GM19240 (cell line): ENCODE data around the gene FAM120A.

ENCODE experiments used
- DNase-seq: peaks from one replicate; pipeline ENCODE4 v3.0.0; 2011; ENCODE audit warnings: low spot score; ENCODE audit not compliant: insufficient read length

The FAM120A gene

GRCh38 chr9:93594041-93594756 is 142.7 kb downstream of the FAM120A start:
- DNase-seq: no peak

- no peak for DNase-seq
These were observed 144.0 kb downstream of the FAM120A start for GRCh38 chr9:93595461-93595860.

DNA sequence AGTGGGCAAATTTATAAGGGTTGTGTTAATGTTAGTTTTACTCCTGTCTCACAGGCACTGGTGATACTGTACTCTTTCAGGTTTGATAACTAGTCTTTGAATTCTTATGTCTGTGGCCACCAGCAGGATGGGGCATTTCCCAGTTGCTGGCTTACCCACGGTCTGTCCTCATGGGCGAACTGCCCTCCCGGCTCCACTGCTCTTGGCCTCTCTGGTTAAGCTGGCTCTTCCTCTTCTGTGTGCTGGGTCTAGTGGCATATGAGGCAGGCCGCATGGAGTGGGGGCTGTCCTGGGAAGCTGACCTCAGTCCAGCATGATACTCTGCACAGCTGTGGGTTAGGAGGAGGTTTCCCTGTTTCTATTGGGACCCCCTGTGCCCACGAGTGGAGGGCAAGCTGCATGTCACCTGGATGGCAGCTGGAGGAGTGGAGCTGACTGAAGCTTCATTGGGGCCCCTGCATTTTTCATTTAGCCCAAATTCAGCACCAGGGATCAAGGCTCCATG is 144.4 kb downstream of the FAM120A start:
- DNase-seq: no peak

DNA sequence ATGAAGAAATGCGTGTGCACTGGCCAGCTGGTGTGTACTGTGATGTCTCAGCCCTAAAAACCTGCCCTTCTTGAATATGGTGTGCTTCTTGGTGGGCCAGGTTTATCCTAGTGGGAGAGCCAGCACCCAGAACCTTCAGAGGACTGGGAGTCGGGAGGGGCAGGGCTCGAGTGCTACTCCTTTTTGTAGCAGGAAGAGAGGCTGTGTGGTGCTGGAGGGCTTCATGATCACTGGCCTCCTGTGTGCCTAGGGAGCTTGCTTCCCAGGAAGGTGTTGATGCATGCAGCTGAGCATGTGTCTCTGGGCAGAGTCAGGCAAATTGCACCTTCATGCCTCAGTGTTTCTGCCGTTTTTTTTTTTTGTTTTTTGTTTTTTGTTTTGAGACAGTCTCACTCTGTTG is 144.9 kb downstream of the FAM120A start:
- no peak for DNase-seq

DNA sequence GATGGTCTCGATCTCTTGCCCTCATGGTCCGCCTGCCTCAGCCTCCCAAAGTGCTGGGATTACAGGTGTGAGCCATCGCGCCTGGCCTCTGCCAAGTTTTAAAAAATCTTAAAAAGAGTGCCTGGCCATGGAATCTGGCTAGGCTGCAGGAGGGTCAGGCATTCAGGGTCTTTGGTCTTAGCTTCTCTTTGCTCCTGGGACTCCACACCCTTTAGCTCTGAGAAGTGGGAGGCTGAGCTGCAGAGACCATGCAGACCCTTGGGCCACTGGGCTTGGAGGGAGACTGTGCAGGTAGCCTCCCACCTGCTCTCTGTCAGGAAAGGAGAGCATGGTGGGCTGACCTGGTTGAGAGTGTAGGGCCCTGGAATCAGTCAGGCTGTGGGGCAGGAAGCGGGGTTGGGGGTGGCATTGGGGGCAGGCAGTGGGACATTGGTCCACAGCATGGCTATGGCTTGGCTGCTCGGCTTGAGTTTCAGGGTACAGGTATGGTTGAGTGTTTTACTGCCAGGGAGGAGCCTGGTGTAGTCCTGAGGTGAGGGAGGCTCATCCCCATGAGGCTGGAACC is 145.7 kb downstream of the FAM120A start:
- DNase-seq: no peak

DNA sequence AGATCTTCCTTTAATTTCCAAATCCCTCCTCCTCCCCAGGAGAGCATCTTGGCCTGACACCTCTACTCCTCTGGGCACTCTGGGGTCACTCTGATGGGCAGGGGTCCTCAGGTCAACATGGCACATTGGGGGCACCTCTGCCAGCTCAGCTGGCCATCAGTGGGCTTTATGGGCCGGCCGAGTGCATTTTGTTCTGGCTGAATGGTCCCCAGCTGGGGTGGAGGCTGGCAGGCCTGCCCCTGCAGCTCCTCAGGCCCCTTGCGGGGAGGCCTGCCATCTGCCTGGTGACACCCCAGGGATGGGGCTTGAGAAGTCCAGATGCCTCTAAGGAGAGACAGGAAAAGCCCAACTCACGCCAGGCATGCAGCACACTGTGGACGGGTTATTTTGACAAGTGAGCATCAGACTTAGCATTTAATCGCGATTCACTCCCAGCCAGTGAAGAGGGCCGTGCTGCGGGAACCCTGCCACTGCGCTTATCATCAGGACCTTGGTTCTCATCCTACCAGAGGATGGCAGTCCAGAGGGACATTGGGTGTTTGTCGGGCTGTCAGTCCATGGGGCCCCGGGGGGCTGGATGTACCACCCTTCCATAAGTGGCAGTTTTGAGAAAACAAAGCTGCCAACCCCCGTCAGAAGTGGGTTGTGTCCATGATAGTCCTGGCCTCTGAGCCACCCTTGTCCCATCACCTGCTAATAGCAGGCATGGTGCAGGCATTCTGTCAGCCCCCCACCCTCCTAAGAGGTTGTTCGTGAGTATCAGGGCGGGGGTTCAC is 146.6 kb downstream of the FAM120A start:
- DNase-seq: no peak

- DNase-seq: no peak
These were observed 147.3 kb downstream of the FAM120A start for GRCh38 chr9:93598647-93599241.

- no peak for DNase-seq
These were observed 148.3 kb downstream of the FAM120A start for GRCh38 chr9:93599571-93600403.

DNA sequence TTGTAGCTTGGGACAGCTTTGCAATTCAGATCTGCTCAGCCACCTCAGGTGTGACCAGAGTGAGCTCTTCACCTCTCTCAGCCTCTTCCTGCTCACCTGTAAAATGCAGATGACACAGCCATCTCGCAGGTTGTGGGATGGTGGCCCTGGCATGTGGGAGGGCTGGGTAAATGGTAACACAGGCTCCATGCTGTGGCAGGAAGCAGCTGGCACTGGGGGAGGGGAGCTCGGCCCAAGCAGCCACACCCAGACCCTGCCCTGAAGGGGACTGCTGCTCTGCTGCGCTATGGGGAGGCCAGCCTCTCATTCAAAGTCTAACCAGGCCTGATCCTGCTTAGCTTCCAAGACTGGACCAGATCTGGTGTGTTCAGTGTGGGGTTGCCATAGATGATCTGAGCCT is 149.0 kb downstream of the FAM120A start:
- no peak for DNase-seq

DNA sequence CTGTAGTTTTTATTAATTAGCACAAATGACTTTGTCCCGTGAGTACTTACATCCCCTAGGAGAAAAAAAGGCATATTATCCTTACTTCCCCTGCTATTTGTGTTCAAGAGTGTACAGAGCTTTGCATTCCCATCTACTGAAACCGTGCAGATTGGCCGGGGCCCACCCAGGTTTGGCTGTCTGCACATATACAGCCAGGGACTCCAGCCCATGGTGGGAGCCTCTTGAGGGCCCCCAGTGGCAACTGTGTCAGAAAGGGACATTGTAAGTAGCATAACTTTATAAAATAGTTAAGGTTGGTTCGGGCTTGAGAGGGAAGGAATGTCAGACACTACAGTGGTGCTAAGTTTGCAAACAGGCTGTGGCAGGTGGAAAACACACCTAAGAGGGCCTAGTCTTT is 149.6 kb downstream of the FAM120A start:
- no peak for DNase-seq

DNA sequence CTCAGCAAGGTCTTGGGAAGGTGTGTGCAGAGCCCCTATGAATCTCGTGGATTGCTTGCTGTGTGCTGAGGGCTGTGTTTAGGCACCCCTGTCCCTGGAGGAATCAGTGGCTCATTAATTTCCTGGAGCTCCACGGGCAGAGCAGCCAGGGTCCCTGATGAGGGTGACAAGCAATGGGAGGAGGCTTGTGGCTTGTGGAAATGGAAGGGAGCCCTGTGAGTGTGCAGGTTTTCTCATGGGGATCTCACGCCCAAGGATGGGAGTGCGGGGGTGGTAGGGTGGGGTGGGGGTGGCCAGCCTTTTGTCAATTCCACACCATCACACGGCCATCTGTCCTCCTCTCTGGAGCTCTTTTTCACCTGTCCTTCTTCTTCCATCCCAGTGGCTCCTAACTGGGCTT is 150.2 kb downstream of the FAM120A start:
- no peak for DNase-seq

GRCh38 chr9:93603011-93603410 is 151.5 kb downstream of the FAM120A start:
- DNase-seq: no peak

- DNase-seq: no peak
These were observed 152.4 kb downstream of the FAM120A start for GRCh38 chr9:93603906-93604326.

DNA sequence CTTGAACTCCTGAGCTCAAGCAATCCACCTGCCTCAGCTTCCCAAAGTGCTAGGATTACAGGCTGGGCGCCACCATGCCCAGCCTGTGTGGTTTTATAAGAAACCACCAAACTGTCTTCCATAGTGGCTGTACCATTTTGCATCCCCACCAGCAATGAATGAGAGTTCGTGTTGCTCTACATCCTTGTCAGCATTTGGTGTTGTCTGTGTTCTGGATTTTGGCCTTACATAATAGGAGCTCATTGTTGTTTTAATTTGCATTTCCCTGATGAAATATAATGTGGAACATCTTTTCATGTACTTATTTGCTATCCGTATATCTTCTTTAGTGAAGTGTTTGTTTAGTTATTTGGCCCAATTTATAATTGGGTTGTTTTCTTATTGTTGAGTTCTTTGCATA is 154.7 kb downstream of the FAM120A start:
- no peak for DNase-seq

DNA sequence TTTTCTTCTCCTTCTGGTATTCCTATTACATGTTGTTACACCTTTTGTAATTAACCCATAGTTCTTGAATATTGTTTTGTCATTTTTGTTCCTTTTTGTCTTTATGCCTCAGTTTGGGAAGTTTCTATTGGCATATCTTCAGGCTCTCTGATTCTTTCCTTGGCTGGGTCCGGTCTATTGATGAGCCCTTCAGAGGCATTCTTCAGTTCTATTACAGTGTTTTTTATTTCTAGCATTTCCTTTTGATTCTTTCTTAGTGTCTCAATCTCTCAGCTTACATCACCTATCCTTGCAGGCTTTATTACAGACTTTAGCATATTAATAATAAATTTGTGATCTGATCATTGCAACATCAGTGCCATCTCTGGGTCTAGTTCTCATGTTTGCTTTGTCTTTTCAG is 158.7 kb downstream of the FAM120A start:
- DNase-seq: no peak

DNA sequence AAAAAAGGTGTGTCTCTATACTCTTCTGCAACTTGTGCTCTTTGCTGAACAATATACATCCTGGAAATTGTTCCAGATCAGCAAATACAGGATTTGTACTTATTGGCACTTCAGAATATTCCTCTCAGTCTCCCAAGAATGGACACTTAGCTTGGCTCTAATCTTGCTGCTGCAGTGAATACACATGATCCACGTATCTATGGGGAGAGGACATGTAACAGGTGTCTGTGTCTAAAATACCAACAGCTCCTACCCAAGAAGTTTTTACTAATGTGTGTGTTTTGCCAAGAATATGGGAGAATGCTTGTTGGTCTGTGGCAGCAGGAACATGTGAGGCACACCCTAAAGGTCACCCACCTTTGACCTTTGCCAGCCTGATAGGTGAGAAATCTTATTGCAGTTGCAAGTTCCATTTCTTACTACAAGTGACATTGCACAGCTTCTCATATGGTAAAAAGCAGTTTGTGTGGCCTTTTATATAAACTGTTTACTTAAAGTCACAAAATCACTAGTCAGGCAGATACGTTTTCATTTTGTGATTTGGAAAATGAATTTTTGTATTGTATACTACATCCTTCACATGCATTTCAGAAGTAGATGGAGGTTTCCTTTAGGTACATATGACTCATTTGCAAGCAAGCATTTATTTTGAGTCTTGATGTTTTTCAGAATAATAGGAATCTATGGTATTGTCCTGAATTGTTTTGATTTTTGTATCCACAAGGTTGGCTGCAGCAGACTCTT is 160.7 kb downstream of the FAM120A start:
- DNase-seq: no peak

DNA sequence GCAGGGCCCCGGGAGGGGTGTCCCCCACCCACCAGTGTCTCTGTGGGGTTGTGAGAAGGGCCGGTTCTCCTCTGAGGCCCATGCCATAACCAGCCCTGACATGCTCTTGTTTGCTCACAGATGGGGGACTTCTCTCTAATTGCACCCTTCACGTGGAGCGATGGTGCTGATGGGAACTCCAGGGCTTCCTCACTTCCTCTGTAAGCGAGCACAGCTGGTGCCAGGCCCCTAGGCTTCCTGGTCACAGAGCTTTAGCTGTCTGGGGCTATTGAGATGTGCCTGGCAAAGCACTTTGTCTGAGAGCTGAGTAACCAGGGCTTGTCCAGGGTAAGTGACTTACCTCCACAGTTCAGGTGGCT is 161.3 kb downstream of the FAM120A start:
- no peak for DNase-seq

DNA sequence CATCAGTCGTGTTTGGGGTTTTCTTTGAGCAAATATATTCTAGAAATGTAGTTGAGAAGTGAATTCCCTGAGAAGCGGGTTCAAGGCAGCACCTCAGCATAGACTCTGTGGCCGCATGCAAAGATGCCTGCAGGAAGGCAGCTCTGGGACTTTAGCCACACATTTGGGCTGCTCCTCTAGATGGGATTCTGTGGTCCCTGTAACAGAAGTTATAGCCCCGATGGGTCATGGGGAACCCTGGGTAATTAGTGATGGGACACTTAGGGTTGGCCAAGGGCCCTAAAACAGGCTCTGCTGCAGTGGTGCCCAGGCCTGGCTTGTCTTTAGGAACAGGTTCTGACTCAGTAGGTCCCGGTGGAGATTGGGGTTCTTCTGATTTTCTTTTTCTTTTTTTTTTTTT is 161.7 kb downstream of the FAM120A start:
- DNase-seq: no peak

- no peak for DNase-seq
These were observed 162.3 kb downstream of the FAM120A start for GRCh38 chr9:93613791-93614190.

DNA sequence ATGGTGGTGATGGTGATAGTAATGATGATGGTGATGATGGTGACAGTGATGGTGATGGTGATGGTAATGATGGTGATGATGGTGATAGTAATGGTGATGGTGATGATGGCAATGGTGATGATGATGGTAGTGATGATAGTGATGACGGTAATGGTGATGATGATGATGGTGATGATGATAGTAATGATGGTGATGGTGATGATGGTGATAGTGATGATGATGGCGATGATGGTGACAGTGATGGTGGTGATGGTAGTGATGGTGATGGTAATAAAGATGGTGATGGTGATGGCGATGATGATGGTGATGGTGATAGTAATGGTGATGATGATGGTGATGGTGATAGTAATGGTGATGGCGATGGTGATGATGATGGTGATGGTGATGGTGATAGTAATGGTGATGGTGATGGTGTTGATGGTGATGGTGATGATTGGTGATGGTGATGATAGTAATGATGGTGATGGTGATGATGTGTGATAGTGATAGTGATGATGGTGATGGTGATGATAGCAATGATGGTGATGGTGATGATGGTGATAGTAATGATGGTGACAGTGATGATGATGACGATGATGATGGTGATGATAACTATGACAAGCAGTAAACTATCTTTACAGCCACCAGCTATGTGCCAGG is 163.5 kb downstream of the FAM120A start:
- no peak for DNase-seq
